ENCODE results near the gene TPO.
"Not testable (repeated sequence)": the region's sequence is repeated elsewhere in the genome, so short reads cannot be mapped to it uniquely, and the experiment has no call there.

The TPO gene

GRCh38 chr2:1563084-1563857, 150.0 kb downstream of the TPO start:
- DNase-seq = no peak

GRCh38 chr2:1563943-1564891, 151.0 kb downstream of the TPO start:
- no peak for DNase-seq

GRCh38 chr2:1567556-1568344, 154.5 kb downstream of the TPO start:
- DNase-seq = no peak

GRCh38 chr2:1568345-1568668, 155.0 kb downstream of the TPO start:
- DNase-seq = not testable (repeated sequence)

- no peak for DNase-seq
These were observed 156.7 kb downstream of the TPO start for GRCh38 chr2:1569879-1570450.

- DNase-seq = no peak
These were observed 158.5 kb downstream of the TPO start for GRCh38 chr2:1571477-1572417.

- DNase-seq = no peak
These were observed 159.4 kb downstream of the TPO start for GRCh38 chr2:1572638-1573037.

GRCh38 chr2:1577846-1578245, 164.6 kb downstream of the TPO start:
- no peak for DNase-seq

GRCh38 chr2:1581257-1581964, 168.1 kb downstream of the TPO start:
- DNase-seq = not testable (repeated sequence)

GRCh38 chr2:1581965-1582625, 168.8 kb downstream of the TPO start:
- DNase-seq = no peak

- DNase-seq = no peak
These were observed 169.7 kb downstream of the TPO start for GRCh38 chr2:1582891-1583341.

GRCh38 chr2:1584051-1584531, 170.8 kb downstream of the TPO start:
- DNase-seq = no peak

- DNase-seq = no peak
These were observed 171.6 kb downstream of the TPO start for GRCh38 chr2:1584691-1585485.

- no peak for DNase-seq
These were observed 172.4 kb downstream of the TPO start for GRCh38 chr2:1585635-1586034.

GRCh38 chr2:1586251-1586922, 173.1 kb downstream of the TPO start:
- no peak for DNase-seq

GRCh38 chr2:1586923-1587840, 173.9 kb downstream of the TPO start:
- no peak for DNase-seq
